Choroid plexus epithelial cell (primary cell): ENCODE measurements around the gene AKAP13.

ENCODE experiments used
- DNase-seq: peaks from one replicate; pipeline ENCODE4 v3.0.0-alpha.2; 2010; ENCODE audit warnings: low read depth
- H3K4me3 ChIP-seq: 2 replicates; pipeline ENCODE4 v1.5.1; 2011; ENCODE audit warnings: low read depth, mild to moderate bottlenecking, control low read depth, low read length, moderate library complexity
- TF ChIP-seq, protein P1 (sequence below): conservative IDR thresholded peaks from 2 replicates; pipeline ENCODE4 v1.5.1; 2011; ENCODE audit warnings: low read depth, mild to moderate bottlenecking, control low read depth, inconsistent platforms, low read length, moderate library complexity

Gene AKAP13

GRCh38 chr15:85389306-85389650, 8.9 kb downstream of the AKAP13 start:
- TF ChIP-seq, protein P1, sequence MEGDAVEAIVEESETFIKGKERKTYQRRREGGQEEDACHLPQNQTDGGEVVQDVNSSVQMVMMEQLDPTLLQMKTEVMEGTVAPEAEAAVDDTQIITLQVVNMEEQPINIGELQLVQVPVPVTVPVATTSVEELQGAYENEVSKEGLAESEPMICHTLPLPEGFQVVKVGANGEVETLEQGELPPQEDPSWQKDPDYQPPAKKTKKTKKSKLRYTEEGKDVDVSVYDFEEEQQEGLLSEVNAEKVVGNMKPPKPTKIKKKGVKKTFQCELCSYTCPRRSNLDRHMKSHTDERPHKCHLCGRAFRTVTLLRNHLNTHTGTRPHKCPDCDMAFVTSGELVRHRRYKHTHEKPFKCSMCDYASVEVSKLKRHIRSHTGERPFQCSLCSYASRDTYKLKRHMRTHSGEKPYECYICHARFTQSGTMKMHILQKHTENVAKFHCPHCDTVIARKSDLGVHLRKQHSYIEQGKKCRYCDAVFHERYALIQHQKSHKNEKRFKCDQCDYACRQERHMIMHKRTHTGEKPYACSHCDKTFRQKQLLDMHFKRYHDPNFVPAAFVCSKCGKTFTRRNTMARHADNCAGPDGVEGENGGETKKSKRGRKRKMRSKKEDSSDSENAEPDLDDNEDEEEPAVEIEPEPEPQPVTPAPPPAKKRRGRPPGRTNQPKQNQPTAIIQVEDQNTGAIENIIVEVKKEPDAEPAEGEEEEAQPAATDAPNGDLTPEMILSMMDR = no peak

GRCh38 chr15:85389772-85390171, 9.4 kb downstream of the AKAP13 start:
- DNase-seq = no peak
- TF ChIP-seq, protein P1 = no peak
- H3K4me3 ChIP-seq = no peak overlapping the region

More at GRCh38 chr15:85389306-85389650, 8.9 kb downstream of the AKAP13 start:
- DNase-seq = no peak
- H3K4me3 ChIP-seq = no peak overlapping the region

DNA sequence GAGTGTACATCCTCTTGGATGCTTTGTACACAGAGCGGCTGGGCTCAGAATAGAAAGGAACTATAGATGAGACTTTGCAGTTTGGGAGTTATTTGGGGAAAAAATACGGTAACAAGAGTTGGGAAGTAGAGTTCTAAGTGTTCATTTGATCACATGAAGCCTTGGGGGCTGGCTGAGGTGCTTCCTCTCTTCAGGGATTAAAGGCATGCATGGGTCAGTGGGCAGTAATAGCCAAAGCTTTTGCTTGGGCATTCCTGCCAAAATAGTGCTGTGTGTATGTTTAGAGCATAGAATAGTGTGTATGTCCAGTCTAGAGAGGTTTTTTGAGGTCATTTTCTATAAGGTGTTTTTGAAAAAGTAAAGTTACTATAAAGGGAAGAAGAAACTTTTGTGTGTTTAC, 12.8 kb downstream of the AKAP13 start:
- H3K4me3 ChIP-seq = no peak overlapping the region
- TF ChIP-seq, protein P1 = no peak
- DNase-seq = no peak

GRCh38 chr15:85394554-85395333, 14.3 kb downstream of the AKAP13 start:
- TF ChIP-seq, protein P1 = no peak
- no peak overlapping the region for H3K4me3 ChIP-seq
- DNase-seq = no peak

DNA sequence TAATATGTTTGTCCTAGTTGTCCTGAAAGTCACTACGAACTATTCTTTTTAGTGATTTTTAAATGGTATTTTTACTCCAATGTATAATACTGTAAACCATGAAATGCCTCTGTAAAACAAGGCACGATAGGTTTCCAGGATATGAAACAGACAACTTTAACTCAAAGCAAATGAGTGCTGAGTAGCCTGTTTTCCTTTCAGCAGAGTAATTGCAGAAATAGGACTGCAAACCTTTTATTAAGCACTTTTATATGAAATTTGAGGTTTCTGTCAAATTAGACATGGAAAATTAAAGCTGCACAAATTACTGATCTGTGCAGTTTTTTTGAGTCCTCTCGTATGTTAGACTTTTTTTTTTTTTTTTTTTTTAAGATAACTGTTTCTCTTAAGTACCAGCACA, 16.2 kb downstream of the AKAP13 start:
- TF ChIP-seq, protein P1 = no peak
- no peak for DNase-seq
- no peak overlapping the region for H3K4me3 ChIP-seq

DNA sequence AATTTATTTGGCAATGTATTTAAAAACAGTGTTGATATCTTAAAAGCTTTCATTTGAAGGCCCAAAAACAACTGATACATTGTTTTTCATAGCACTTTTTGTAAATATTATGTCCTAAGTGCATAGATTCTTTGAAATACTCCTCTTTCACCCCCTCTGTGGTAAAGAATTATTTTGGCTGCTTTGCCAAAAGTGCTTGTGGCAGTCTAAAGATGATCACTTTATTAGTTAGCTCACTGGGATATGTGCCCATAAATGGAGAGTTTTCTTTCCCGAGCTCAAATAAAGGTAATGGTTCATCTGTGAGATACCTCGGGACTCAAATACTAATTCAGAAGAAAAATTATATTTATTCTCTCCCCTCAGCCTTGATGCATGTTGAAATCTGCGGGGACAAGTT, 16.7 kb downstream of the AKAP13 start:
- no peak overlapping the region for H3K4me3 ChIP-seq
- DNase-seq = no peak
- TF ChIP-seq, protein P1 = no peak

DNA sequence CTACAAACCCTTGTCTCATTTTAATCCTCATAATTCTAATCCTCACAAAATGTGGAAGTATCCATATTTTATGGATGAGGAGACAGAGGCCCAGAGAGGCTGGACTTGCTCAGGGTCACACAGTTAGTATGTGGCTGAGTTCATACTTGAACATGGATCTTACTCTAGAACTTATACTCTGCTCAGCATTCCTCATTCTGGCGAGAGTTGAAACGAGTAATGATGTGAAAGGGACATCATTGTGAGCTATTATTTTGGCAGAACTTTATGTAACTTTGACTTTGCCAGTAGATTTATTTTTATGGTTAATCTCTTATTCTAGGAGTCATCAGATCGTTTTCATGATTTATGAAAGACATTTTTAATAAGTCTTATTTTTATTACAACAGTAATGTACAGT, 17.5 kb downstream of the AKAP13 start:
- TF ChIP-seq, protein P1 = no peak
- no peak for DNase-seq
- H3K4me3 ChIP-seq = no peak overlapping the region
